PC-9 (cell line): ENCODE data around the gene KL.

Experiments used
- EZH2 ChIP-seq: fragments of 200-600 bp; sonication (generic); IDR thresholded peaks from 2 replicates; pipeline ENCODE4 v1.8.0; 2017; ENCODE audit warnings: antibody characterized with exemption, low read depth
- TF ChIP-seq, protein P1 (sequence below): fragments of 200-600 bp; sonication (generic); conservative IDR thresholded peaks from 2 replicates; pipeline ENCODE4 v1.6.1; 2017; ENCODE audit warnings: mixed run types, antibody characterized with exemption, mild to moderate bottlenecking, moderate library complexity

DNA sequence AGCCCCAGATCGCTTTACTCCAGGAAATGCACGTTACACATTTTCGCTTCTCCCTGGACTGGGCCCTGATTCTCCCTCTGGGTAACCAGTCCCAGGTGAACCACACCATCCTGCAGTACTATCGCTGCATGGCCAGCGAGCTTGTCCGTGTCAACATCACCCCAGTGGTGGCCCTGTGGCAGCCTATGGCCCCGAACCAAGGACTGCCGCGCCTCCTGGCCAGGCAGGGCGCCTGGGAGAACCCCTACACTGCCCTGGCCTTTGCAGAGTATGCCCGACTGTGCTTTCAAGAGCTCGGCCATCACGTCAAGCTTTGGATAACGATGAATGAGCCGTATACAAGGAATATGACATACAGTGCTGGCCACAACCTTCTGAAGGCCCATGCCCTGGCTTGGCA is 44.6 kb downstream of the KL start:
- TF ChIP-seq EZH2, result no peak
- TF ChIP-seq, protein P1, sequence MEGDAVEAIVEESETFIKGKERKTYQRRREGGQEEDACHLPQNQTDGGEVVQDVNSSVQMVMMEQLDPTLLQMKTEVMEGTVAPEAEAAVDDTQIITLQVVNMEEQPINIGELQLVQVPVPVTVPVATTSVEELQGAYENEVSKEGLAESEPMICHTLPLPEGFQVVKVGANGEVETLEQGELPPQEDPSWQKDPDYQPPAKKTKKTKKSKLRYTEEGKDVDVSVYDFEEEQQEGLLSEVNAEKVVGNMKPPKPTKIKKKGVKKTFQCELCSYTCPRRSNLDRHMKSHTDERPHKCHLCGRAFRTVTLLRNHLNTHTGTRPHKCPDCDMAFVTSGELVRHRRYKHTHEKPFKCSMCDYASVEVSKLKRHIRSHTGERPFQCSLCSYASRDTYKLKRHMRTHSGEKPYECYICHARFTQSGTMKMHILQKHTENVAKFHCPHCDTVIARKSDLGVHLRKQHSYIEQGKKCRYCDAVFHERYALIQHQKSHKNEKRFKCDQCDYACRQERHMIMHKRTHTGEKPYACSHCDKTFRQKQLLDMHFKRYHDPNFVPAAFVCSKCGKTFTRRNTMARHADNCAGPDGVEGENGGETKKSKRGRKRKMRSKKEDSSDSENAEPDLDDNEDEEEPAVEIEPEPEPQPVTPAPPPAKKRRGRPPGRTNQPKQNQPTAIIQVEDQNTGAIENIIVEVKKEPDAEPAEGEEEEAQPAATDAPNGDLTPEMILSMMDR, result no peak
